GM12878 (cell line): Measurements from ENCODE around the gene ARHGAP6. TPM values are rescaled to one million over a fixed set of nuclear protein-coding genes. Genes with fewer than 3 reads are reported as not detected.

ENCODE experiments used
- ATAC-seq: fragments of 200-7000 bp; cut with Tn5 transposase; 3 replicates; pipeline ENCODE4 v1.9.1; 2020; ENCODE audit warnings: mild to moderate bottlenecking, moderate library complexity
- BruUV-seq: library from RNA; stranded (reverse); fragments of 400-500 nt; replicated peaks from 2 replicates; lab custom pipeline; 2021; lab: Mats Ljungman, UMichigan
- CTCF ChIA-PET: fragments of 300-600 bp; sonication (Branson Sonifier 250); formaldehyde crosslinking; extraction: SDS; loops from one replicate; lab custom pipeline; 2021; ENCODE audit warnings: inconsistent platforms; lab: Yijun Ruan, JAX
- POLR2A ChIA-PET: fragments of 350-600 bp; formaldehyde crosslinking; extraction: SDS; loops from one replicate; lab custom pipeline; 2021; ENCODE audit warnings: inconsistent platforms; lab: Charles Lee
- RAD21 ChIA-PET: fragments of 300-600 bp; sonication (Branson Sonifier 250); formaldehyde crosslinking; loops from one replicate; lab custom pipeline; 2023; ENCODE audit warnings: antibody characterized with exemption; ENCODE audit not compliant: unreplicated experiment; lab: Charles Lee
- SMC1A ChIA-PET: fragments of 300-600 bp; sonication (Branson Sonifier 250); formaldehyde crosslinking; loops from one replicate; lab custom pipeline; 2023; ENCODE audit not compliant: unreplicated experiment, uncharacterized antibody; lab: Charles Lee
- DNase-seq: peaks from one replicate; pipeline ENCODE4 v3.0.0-alpha.2; 2011; ENCODE audit warnings: low read depth, low spot score
- FAIRE-seq: peaks from 3 replicates; lab custom pipeline; 2011; peaks lifted over from hg19 to GRCh38; lab: Jason Lieb, UNC
- H2AFZ ChIP-seq: 2 replicates; pipeline ENCODE4 v1.6.0; 2011; ENCODE audit warnings: low read depth, low read length, control low read depth; ENCODE audit not compliant: control insufficient read depth
- H3K27ac ChIP-seq: 2 replicates; pipeline ENCODE4 v1.5.1; 2011; ENCODE audit warnings: control low read depth; ENCODE audit not compliant: control insufficient read depth, insufficient read depth
- H3K27me3 ChIP-seq, 2 experiments: replicated peaks in 1 of 2; 2 replicates each; pipeline versions ENCODE4 v1.6.0 to v1.6.1; 2011; ENCODE audit warnings: low read length in 1 of 2; ENCODE audit not compliant: control insufficient read depth in 2 of 2, insufficient read depth in 2 of 2
- H3K36me3 ChIP-seq, 2 experiments: 2 replicates each; pipeline ENCODE4 v1.5.1; 2011; ENCODE audit warnings: low read length in 1 of 2; ENCODE audit not compliant: control insufficient read depth in 2 of 2, insufficient read depth in 2 of 2
- H3K4me1 ChIP-seq: 2 replicates; pipeline ENCODE4 v1.6.1; 2011; ENCODE audit warnings: mild to moderate bottlenecking, low read length, moderate library complexity, mixed read lengths; ENCODE audit not compliant: control insufficient read depth, insufficient read depth
- H3K4me2 ChIP-seq: 2 replicates; pipeline ENCODE4 v1.6.0; 2011; ENCODE audit warnings: control low read depth; ENCODE audit not compliant: control insufficient read depth, insufficient read depth
- H3K4me3 ChIP-seq: fragments of 200-600 bp; sonication (generic); 2 replicates; pipeline ENCODE4 v1.5.1; 2016
- H3K79me2 ChIP-seq: 2 replicates; pipeline ENCODE4 v1.6.0; 2011; ENCODE audit warnings: low read length; ENCODE audit not compliant: control insufficient read depth, insufficient read depth
- H3K9ac ChIP-seq: 2 replicates; pipeline ENCODE4 v1.8.0; 2011; ENCODE audit warnings: low read length, control low read depth, mixed read lengths; ENCODE audit not compliant: control insufficient read depth, insufficient read depth
- H3K9me3 ChIP-seq: replicated peaks from 3 replicates; pipeline ENCODE4 v1.5.1; 2011; ENCODE audit warnings: mild to moderate bottlenecking, low read length; ENCODE audit not compliant: control insufficient read depth, insufficient read depth
- H4K20me1 ChIP-seq: 2 replicates; pipeline ENCODE4 v1.6.0; 2011; ENCODE audit not compliant: control insufficient read depth, insufficient read depth
- CBFB ChIP-seq: IDR thresholded peaks from 2 replicates; pipeline ENCODE4 v1.6.1; 2016; ENCODE audit warnings: antibody characterized with exemption, low read depth
- DPF2 ChIP-seq: fragments of 450-650 bp; IDR thresholded peaks from 2 replicates; pipeline ENCODE4 v1.6.1; 2017; ENCODE audit warnings: mild to moderate bottlenecking
- GATAD2B ChIP-seq: fragments of 450-650 bp; conservative IDR thresholded peaks from 2 replicates; pipeline ENCODE4 v1.6.1; 2017; ENCODE audit warnings: low read depth, mild to moderate bottlenecking, moderate library complexity
- MYB ChIP-seq: fragments of 150-350 bp; IDR thresholded peaks from 2 replicates; pipeline ENCODE4 v1.6.1; 2014; ENCODE audit warnings: mild to moderate bottlenecking, low read depth, low read length, borderline replicate concordance
- SIN3A ChIP-seq: IDR thresholded peaks from 2 replicates; pipeline ENCODE4 v1.6.1; 2012; ENCODE audit warnings: low read depth, low read length, improper control_type of control experiment
- TCF12 ChIP-seq: IDR thresholded peaks from 2 replicates; pipeline ENCODE4 v1.6.1; 2011; ENCODE audit warnings: low read depth, mild to moderate bottlenecking, low read length
- ZBTB4 ChIP-seq: fragments of 450-650 bp; formaldehyde crosslinking; IDR thresholded peaks from 2 replicates; pipeline ENCODE4 v1.4.0; 2022; ENCODE audit warnings: mild to moderate bottlenecking, moderate library complexity
- WGBS: methylation state at CpG from one replicate; pipeline ENCODE4 v1.1.6; 2016; ENCODE audit warnings: low lambda C conversion rate; ENCODE audit not compliant: insufficient replicate concordance, insufficient coverage; ENCODE audit errors: missing lambda C conversion rate; 5-methylcytosine and 5-hydroxymethylcytosine counted together
- in situ Hi-C: fragments of 300-500 bp; cut with MboI; formaldehyde crosslinking; loops from 9 replicates; pipeline ENCODE4 v1.14.3; 2018; ENCODE audit warnings: mixed read lengths
- intact Hi-C: fragments of 100-400 bp; cut with micrococcal nuclease; formaldehyde crosslinking; loops from one replicate; pipeline ENCODE4 v1.14.2; 2022; ENCODE audit not compliant: unreplicated experiment
- polyA plus RNA-seq, 11 experiments: library from polyadenylated mRNA; depleted of rRNA in 4 of 11; unstranded in 6 of 11; stranded (reverse) in 5 of 11; fragments of >200 nt; fragmentation: Nextera tagmentation in 4 of 11; fragmentation: Illumina TruSeq in 1 of 11; extraction: Ambion mirVana in 4 of 11; extraction: Trizol in 1 of 11; gene quantifications; 1 replicate in 1 of 11; 2 replicates in 10 of 11; pipeline versions ENCODE4 v1.2.1 to v1.2.3, GENCODE V29; 2011 to 2016; ENCODE audit warnings: inconsistent platforms in 2 of 11, missing spikeins in 2 of 11, low read depth in 1 of 11
- total RNA-seq, 4 experiments: library from RNA; depleted of rRNA in 3 of 4; stranded (reverse); fragments of >200 nt in 3 of 4; fragmentation: Illumina TruSeq in 1 of 4; extraction: Trizol in 1 of 4; gene quantifications; 2 replicates each; pipeline versions ENCODE4 v1.2.1 to v1.2.3, GENCODE V29; 2013 to 2021
- TF ChIP-seq, protein P1 (sequence below): IDR thresholded peaks from 2 replicates; pipeline ENCODE4 v1.6.1; 2011; ENCODE audit warnings: borderline replicate concordance, low read depth, mild to moderate bottlenecking, moderate library complexity, mixed read lengths, low read length; ENCODE audit not compliant: insufficient read depth; ENCODE audit errors: extremely low read length

The ARHGAP6 gene
- total and polyA plus RNA-seq, 10 of the 15 experiments (the other 5 are each of a cell fraction or from before 2014, with no cell fraction given): 0.20 to 1.8 (median 0.76) TPM

DNA sequence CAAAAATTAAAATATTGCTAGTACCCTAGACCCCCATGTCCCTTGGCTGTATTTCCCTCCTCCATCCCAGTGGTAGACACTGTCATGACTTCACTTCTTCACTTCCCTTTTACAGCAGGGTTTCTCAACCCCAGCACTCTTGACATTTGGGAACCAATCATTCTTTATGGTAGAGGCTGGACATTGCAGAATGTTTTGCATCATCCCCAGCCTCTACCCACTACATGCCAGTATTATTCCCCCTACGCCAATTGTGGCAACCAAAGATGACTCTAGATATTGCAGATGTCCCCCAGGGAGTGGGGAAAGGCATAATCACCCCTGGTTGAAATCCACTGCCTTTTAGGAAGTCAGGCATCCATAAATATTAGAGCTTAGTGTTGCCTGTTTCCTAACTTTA, 233.9 kb downstream of the ARHGAP6 start:
- Histone ChIP-seq H3K9me3 (no peaks in the 10 kb centered on the region), H3K4me3 (no peak overlapping the region), H3K36me3 (no peaks in the 10 kb centered on the region), H3K79me2 (no peaks in the 10 kb centered on the region), H3K4me1 (no peaks in the 10 kb centered on the region), H3K27ac (no peak overlapping the region), H3K27me3 (no peaks in the 10 kb centered on the region; a peak in 1 of 4 replicates), H3K4me2 (no peak overlapping the region), H3K9ac (no peak overlapping the region), H2AFZ (no peak overlapping the region), H4K20me1 (no peaks in the 10 kb centered on the region)
- FAIRE-seq (no peak), DNase-seq (no peak), ATAC-seq (no peak)
- intact Hi-C loops (no loop called here), in situ Hi-C loops (no loop called here)
- ChIA-PET RAD21 (no interaction called here), POLR2A (no interaction called here), SMC1A (no interaction called here), CTCF (interaction anchor here (1.1 kb wide), 1 partner anchor 50 kb away, joined by 3 read pairs; no protein-coding TSS in a partner anchor)
- no TSS peak for BruUV-seq
- TF ChIP-seq, protein P1, sequence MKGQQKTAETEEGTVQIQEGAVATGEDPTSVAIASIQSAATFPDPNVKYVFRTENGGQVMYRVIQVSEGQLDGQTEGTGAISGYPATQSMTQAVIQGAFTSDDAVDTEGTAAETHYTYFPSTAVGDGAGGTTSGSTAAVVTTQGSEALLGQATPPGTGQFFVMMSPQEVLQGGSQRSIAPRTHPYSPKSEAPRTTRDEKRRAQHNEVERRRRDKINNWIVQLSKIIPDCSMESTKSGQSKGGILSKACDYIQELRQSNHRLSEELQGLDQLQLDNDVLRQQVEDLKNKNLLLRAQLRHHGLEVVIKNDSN: no peak
- TF ChIP-seq SIN3A: no peak
- TF ChIP-seq MYB: no peak
- TF ChIP-seq GATAD2B: no peak
- no peak for TF ChIP-seq TCF12
- TF ChIP-seq DPF2: no peak
- TF ChIP-seq ZBTB4 (CRISPR knock-in tag): no peak
- TF ChIP-seq CBFB: no peak
- 0% methylated on average over 1 of the region's 1 CpG for whole genome bisulfite sequencing
